Sigmoid colon (tissue), 7 donors: Measurements from ENCODE around the gene PCDHA10. TPM values are rescaled to one million over a fixed set of nuclear protein-coding genes. Genes with fewer than 3 reads are reported as not detected.
A peak's percentile ranks its signal among the peaks of the same experiment; 100 is the strongest.
"Not testable (repeated sequence)": the region's sequence is repeated elsewhere in the genome, so short reads cannot be mapped to it uniquely, and the experiment has no call there.

ENCODE experiments used
- DNase-seq: peaks from one replicate; pipeline ENCODE4 v3.0.0-alpha.2; 2019
- H3K27ac ChIP-seq, 4 donors: fragments of 200-600 bp; sonication (generic); one replicate each; pipeline ENCODE4 v1.5.1; 2016 to 2019; ENCODE audit warnings: mild to moderate bottlenecking in 1 of 4
- H3K27me3 ChIP-seq, 3 donors: fragments of 200-600 bp; sonication (generic); one replicate each; pipeline ENCODE4 v1.5.1; 2019; ENCODE audit warnings: mild to moderate bottlenecking in 1 of 3
- H3K36me3 ChIP-seq, 4 donors: fragments of 200-600 bp; sonication (generic); one replicate each; pipeline ENCODE4 v1.5.1; 2016 to 2019
- H3K4me1 ChIP-seq, 4 donors: fragments of 200-600 bp; sonication (generic); one replicate each; pipeline ENCODE4 v1.5.1; 2017 to 2019
- H3K4me3 ChIP-seq, 4 donors: fragments of 200-600 bp; sonication (generic); one replicate each; pipeline ENCODE4 v1.5.1; 2017 to 2019; ENCODE audit warnings: mild to moderate bottlenecking in 2 of 4, moderate library complexity in 1 of 4
- H3K9me3 ChIP-seq, 4 donors: fragments of 200-600 bp in 3 of 4; sonication (generic) in 3 of 4; one replicate each; pipeline versions ENCODE4 v1.5.1 to v1.6.1; 2013 to 2019
- EP300 ChIP-seq, 4 donors: sonication (generic); formaldehyde crosslinking; IDR thresholded peaks; one replicate each; pipeline ENCODE4 v1.6.1; 2017; ENCODE audit warnings: antibody characterized with exemption in 4 of 4
- POLR2A ChIP-seq, 2 donors: fragments of 450-650 bp; IDR thresholded peaks; one replicate each; pipeline ENCODE4 v1.6.1; 2016; ENCODE audit warnings: antibody characterized with exemption in 2 of 2, mild to moderate bottlenecking in 2 of 2, moderate library complexity in 2 of 2
- POLR2AphosphoS5 ChIP-seq, 4 donors: sonication (generic); formaldehyde crosslinking; IDR thresholded peaks; one replicate each; pipeline ENCODE4 v1.6.1; 2017; ENCODE audit warnings: antibody characterized with exemption in 4 of 4
- WGBS, 2 donors: extraction: QIAGEN DNeasy Blood & Tissue Kit; methylation state at CpG; one replicate each; pipeline ENCODE4 v1.1.7; 2013; 5-methylcytosine and 5-hydroxymethylcytosine counted together
- intact Hi-C: fragments of 100-400 bp; cut with DNase I; formaldehyde crosslinking; loops from one replicate; pipeline ENCODE4 v1.15.1; 2023
- polyA plus RNA-seq, 3 donors: library from polyadenylated mRNA; stranded (reverse); fragments of 200-250 nt; gene quantifications; one replicate each; pipeline ENCODE4 v1.2.3, GENCODE V29; 2013
- total RNA-seq, 4 donors: library from RNA; depleted of rRNA; stranded (reverse); fragments of >200 nt; gene quantifications; one replicate each; pipeline ENCODE4 v1.1.0, GENCODE V29; 2016
- TF ChIP-seq, protein P1 (sequence below), 4 experiments: fragments of 450-650 bp in 3 of 4; fragments of 200-600 bp in 1 of 4; IDR thresholded peaks; one replicate each; pipeline ENCODE4 v1.5.1; 2016 to 2019; ENCODE audit warnings: antibody characterized with exemption in 4 of 4, mild to moderate bottlenecking in 3 of 4, moderate library complexity in 2 of 4
- donor health status: healthy with polysubstance abuse.
- donor health status: Bipolar disorder and iron deficiency.
- donor health status: healthy.

Gene PCDHA10, protein sequence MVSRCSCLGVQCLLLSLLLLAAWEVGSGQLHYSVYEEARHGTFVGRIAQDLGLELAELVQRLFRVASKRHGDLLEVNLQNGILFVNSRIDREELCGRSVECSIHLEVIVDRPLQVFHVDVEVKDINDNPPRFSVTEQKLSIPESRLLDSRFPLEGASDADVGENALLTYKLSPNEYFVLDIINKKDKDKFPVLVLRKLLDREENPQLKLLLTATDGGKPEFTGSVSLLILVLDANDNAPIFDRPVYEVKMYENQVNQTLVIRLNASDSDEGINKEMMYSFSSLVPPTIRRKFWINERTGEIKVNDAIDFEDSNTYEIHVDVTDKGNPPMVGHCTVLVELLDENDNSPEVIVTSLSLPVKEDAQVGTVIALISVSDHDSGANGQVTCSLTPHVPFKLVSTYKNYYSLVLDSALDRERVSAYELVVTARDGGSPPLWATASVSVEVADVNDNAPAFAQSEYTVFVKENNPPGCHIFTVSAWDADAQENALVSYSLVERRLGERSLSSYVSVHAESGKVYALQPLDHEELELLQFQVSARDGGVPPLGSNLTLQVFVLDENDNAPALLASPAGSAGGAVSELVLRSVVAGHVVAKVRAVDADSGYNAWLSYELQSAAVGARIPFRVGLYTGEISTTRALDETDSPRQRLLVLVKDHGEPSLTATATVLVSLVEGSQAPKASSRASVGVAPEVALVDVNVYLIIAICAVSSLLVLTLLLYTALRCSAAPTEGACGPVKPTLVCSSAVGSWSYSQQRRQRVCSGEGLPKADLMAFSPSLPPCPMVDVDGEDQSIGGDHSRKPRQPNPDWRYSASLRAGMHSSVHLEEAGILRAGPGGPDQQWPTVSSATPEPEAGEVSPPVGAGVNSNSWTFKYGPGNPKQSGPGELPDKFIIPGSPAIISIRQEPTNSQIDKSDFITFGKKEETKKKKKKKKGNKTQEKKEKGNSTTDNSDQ
- total RNA-seq (1 to 10 TPM in 1 of 4 donors, under 1 TPM in 3; 0.27 to 2.5 (median 0.69) TPM), polyA plus RNA-seq (under 1 TPM in 1 of 3 donors, not detected in 2; 0.03 TPM)

DNA sequence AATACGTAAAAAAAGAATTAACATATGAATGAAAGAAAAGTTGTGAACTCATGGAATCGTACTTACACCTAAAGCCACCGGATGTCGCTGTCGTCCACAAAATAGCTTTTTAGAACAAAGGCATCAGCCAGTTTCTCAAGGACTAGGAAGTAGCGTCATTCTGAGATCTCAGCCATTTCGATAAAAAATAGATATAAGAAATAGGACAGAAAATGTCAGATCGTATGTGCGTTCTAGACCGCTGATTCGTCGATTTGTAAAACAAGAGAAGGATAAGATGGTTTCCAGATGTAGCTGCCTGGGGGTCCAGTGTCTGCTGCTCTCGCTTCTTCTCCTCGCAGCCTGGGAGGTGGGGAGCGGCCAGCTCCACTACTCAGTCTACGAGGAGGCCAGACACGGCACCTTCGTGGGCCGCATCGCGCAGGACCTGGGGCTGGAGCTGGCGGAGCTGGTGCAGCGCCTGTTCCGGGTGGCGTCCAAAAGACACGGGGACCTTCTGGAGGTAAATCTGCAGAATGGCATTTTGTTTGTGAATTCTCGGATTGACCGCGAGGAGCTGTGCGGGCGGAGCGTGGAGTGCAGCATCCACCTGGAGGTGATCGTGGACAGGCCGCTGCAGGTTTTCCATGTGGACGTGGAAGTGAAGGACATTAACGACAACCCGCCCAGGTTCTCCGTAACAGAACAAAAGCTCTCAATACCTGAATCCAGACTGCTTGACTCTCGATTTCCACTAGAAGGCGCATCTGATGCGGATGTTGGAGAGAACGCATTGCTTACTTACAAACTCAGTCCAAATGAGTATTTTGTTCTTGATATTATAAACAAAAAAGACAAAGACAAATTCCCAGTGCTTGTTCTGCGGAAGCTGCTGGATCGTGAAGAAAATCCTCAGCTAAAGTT is at the start of gene PCDHA10:
Gene PCDHA10 (plus strand): TSS at position 126 of the 903 bp plus-strand sequence. CDS start 152 bp downstream, at position 278.
- no peak for DNase-seq
- TF ChIP-seq, protein P1, sequence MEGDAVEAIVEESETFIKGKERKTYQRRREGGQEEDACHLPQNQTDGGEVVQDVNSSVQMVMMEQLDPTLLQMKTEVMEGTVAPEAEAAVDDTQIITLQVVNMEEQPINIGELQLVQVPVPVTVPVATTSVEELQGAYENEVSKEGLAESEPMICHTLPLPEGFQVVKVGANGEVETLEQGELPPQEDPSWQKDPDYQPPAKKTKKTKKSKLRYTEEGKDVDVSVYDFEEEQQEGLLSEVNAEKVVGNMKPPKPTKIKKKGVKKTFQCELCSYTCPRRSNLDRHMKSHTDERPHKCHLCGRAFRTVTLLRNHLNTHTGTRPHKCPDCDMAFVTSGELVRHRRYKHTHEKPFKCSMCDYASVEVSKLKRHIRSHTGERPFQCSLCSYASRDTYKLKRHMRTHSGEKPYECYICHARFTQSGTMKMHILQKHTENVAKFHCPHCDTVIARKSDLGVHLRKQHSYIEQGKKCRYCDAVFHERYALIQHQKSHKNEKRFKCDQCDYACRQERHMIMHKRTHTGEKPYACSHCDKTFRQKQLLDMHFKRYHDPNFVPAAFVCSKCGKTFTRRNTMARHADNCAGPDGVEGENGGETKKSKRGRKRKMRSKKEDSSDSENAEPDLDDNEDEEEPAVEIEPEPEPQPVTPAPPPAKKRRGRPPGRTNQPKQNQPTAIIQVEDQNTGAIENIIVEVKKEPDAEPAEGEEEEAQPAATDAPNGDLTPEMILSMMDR (IDR thresholded peaks at IDR 0.05) = no peak
- TF ChIP-seq EP300 (IDR thresholded peaks at IDR 0.05) (no peak), POLR2AphosphoS5 (IDR thresholded peaks at IDR 0.05) (no peak), POLR2A (IDR thresholded peaks at IDR 0.05) (no peak)
- Histone ChIP-seq H3K4me1 (no peaks in the 10 kb centered on the region), H3K27ac (no peak within 1 kb of the TSS), H3K9me3 (peaks cover 3 to 21% (median 15%) of the 10 kb centered on the region in 4 donors), H3K27me3 (peaks cover 0 to 65% (median 0%) of the 10 kb centered on the region in 3 donors), H3K4me3 (peak within 1 kb of the TSS in 3 of 4 donors; percentile 8 to 27 (median 21)), H3K36me3 (no peaks in the 10 kb centered on the region)
- WGBS, 2 donors = 33 to 60% methylated on average over 44 of the region's 44 CpGs
- intact Hi-C loops = loop anchor here (5.0 kb wide), 1 partner anchor 186 kb away; no protein-coding TSS in a partner anchor

DNA sequence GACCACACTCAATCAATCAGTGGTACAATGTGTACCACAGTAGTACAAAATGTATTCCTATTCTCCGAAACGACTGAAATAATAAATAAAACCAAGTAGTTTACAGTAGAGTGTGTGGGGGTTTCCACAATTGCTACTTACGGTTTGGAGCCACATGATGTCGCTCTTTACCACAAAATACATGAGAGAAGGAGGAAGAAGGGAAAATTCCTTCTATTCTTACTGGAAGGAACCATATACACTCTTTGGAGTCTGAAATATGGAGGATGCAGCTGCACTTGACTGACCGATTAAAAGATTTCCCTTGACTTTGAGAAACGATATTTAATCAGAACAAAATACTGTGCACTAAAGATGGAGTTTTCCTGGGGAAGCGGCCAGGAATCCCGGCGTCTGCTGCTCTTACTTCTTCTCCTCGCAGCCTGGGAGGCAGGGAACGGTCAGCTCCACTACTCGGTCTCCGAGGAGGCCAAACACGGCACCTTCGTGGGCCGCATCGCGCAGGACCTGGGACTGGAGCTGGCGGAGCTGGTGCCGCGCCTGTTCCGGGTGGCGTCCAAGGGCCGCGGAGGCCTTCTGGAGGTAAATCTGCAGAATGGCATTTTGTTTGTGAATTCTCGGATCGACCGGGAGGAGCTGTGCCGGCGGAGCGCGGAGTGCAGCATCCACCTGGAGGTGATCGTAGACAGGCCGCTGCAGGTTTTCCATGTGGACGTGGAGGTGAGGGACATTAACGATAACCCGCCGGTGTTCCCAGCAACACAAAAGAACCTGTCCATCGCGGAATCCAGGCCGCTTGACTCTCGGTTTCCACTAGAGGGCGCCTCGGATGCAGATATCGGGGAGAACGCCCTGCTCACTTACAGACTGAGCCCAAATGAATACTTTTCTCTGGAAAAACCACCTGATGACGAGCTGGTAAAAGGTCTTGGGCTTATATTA is 48.6 kb upstream of the PCDHA10 start, which contains the start of gene PCDHA4:
Gene PCDHA4 (plus strand): TSS at position 235 of the 942 bp plus-strand sequence.
- intact Hi-C loops = loop anchor here (5.0 kb wide), 1 partner anchor 235 kb away; no protein-coding TSS in a partner anchor
- DNase-seq = no peak
- Histone ChIP-seq H3K4me3 (peak within 1 kb of the TSS in 3 of 4 donors; percentile 35 to 43 (median 40)), H3K36me3 (no peaks in the 10 kb centered on the region), H3K9me3 (peaks cover 0 to 19% (median 13%) of the 10 kb centered on the region in 4 donors), H3K4me1 (no peaks in the 10 kb centered on the region), H3K27ac (peak within 1 kb of the TSS in 2 of 4 donors; percentile 27 to 37), H3K27me3 (peaks cover 0 to 33% (median 0%) of the 10 kb centered on the region in 3 donors)
- 24 to 50% methylated on average over 38 of the region's 47 CpGs for WGBS, 2 donors
- TF ChIP-seq EP300 (IDR thresholded peaks at IDR 0.05) (no peak), POLR2A (IDR thresholded peaks at IDR 0.05) (no peak)
- TF ChIP-seq, protein P1 (IDR thresholded peaks at IDR 0.05) = peak in 1 of 4 experiments; percentile 22

DNA sequence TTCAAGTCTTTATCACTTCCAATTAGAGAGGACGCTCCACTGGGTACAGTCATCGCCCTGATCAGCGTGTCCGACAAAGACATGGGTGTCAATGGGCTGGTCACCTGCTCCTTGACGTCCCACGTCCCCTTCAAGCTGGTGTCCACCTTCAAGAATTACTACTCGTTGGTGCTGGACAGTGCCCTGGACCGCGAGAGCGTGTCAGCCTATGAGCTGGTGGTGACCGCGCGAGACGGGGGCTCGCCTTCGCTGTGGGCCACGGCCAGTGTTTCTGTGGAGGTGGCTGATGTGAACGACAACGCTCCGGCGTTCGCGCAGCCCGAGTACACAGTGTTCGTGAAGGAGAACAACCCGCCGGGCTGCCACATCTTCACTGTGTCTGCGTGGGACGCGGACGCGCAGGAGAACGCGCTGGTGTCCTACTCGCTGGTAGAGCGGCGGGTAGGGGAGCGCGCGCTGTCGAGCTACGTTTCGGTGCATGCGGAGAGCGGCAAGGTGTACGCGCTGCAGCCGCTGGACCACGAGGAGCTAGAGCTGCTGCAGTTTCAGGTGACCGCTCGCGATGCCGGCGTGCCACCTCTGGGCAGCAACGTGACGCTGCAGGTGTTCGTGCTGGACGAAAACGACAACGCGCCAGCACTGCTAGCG is 47.3 kb upstream of the PCDHA10 start:
- WGBS, 2 donors = 68 to 86% methylated on average over 62 of the region's 62 CpGs
- Histone ChIP-seq H3K9me3 (peaks cover 0 to 17% (median 9%) of the 10 kb centered on the region in 4 donors), H3K27me3 (peaks cover 0 to 20% (median 0%) of the 10 kb centered on the region in 3 donors)
- H3K4me1 ChIP-seq, H3K36me3 ChIP-seq, H3K4me3 ChIP-seq, DNase-seq, H3K27ac ChIP-seq: not testable (repeated sequence)
- intact Hi-C loops = loop anchor here (5.0 kb wide), 1 partner anchor 234 kb away; no protein-coding TSS in a partner anchor

DNA sequence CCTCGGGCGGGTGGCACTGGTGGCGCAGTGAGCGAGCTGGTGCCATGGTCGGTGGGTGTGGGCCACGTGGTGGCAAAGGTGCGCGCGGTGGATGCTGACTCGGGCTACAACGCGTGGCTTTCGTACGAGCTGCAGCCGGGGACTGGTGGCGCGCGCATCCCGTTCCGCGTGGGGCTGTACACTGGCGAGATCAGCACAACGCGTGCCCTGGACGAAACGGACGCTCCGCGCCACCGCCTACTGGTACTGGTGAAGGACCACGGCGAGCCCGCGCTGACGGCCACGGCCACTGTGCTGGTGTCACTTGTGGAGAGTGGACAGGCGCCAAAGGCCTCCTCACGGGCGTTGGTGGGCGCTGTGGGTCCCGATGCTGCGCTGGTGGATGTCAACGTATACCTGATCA is 46.8 kb upstream of the PCDHA10 start:
- H3K9me3 ChIP-seq = peaks cover 0 to 17% (median 9%) of the 10 kb centered on the region in 4 donors
- WGBS, 2 donors = 73 to 87% methylated on average over 43 of the region's 43 CpGs
- H3K27ac ChIP-seq = no peak overlapping the region
- intact Hi-C loops = loop anchor here (5.0 kb wide), 1 partner anchor 233 kb away; no protein-coding TSS in a partner anchor
- no peaks in the 10 kb centered on the region for H3K4me1 ChIP-seq
- H3K36me3 ChIP-seq = no peaks in the 10 kb centered on the region
- H3K4me3 ChIP-seq = no peak overlapping the region
- no peak for TF ChIP-seq POLR2AphosphoS5 (IDR thresholded peaks at IDR 0.05)
- no peak for TF ChIP-seq POLR2A (IDR thresholded peaks at IDR 0.05)
- TF ChIP-seq EP300 (IDR thresholded peaks at IDR 0.05) = no peak
- TF ChIP-seq, protein P1 (IDR thresholded peaks at IDR 0.05) = no peak
- DNase-seq = no peak
- H3K27me3 ChIP-seq = peaks cover 0 to 19% (median 0%) of the 10 kb centered on the region in 3 donors
